ENCODE results near the gene CLEC4M.

Gene CLEC4M

DNA sequence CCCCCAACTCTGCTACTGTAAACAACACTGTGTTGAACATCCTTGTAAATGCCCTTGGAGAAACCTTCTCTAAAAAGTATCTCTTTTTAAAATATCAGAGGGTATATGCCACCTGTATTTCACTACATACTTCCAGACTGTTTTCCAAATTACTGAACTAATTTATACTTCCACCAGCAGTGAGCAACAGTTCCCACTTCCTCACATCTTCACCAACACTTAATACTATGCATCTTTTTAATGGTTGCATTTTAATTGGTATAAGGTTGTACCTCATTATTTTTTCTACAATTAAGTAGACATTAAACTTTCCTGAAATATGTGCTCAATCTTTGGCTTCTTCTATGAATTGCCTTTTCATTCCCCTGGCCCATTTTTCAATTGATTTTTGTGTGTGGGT lies 21.8 kb downstream of the CLEC4M start:
- POLR2A ChIA-PET = no interaction called here
- no peaks in the 10 kb centered on the region for H3K4me1 ChIP-seq (ENCODE audit: control insufficient read depth, insufficient read depth, low read length)
- H3K36me3 ChIP-seq (ENCODE audit: control insufficient read depth in 2 of 2, insufficient read depth in 1 of 2, low read length in 2 of 2) = no peaks in the 10 kb centered on the region
- no peak overlapping the region for H3K27ac ChIP-seq (ENCODE audit: extremely low read depth, low read depth, low read length)
- CTCF ChIA-PET = interaction anchor here (0.9 to 1.8 kb wide), 2 partner anchors 11 to 16 kb away, joined by 3 to 4 read pairs; no protein-coding TSS in a partner anchor
- TF ChIP-seq ZNF2 (tag by site-specific recombination; IDR thresholded peaks at IDR 0.05) (no peak), ZNF184 (tag by site-specific recombination; IDR thresholded peaks at IDR 0.05) (peak; percentile 97)
- H3K4me3 ChIP-seq (ENCODE audit: low read depth, low read length) = no peak overlapping the region
- H3K9me3 ChIP-seq (ENCODE audit: control insufficient read depth, insufficient read depth, low read depth, low read length) = no peaks in the 10 kb centered on the region

GRCh38 chr19:7787141-7787540 lies 24.1 kb downstream of the CLEC4M start:
- no peak overlapping the region for H3K27ac ChIP-seq (ENCODE audit: extremely low read depth, low read depth, low read length)
- ChIA-PET CTCF (interaction anchor here (0.7 kb wide), 1 partner anchor 106 kb away, joined by 4 read pairs; the partner anchor contains the start of gene TRAPPC5), POLR2A (no interaction called here)
- H3K9me3 ChIP-seq (ENCODE audit: control insufficient read depth, insufficient read depth, low read depth, low read length) = no peaks in the 10 kb centered on the region
- H3K4me3 ChIP-seq (ENCODE audit: low read depth, low read length) = no peak overlapping the region
- H3K36me3 ChIP-seq (ENCODE audit: control insufficient read depth in 2 of 2, insufficient read depth in 1 of 2, low read length in 2 of 2) = no peaks in the 10 kb centered on the region
- TF ChIP-seq ZBTB20 (tag by site-specific recombination; IDR thresholded peaks at IDR 0.05) (no peak), ZNF560 (tag by site-specific recombination; IDR thresholded peaks at IDR 0.05; ENCODE audit: borderline replicate concordance) (no peak), ZFP37 (tag by site-specific recombination; IDR thresholded peaks at IDR 0.05) (no peak), ZNF366 (tag by site-specific recombination; conservative IDR thresholded peaks at IDR 0.05) (no peak), GLI4 (tag by site-specific recombination; IDR thresholded peaks at IDR 0.05) (no peak), ZBTB48 (tag by site-specific recombination; IDR thresholded peaks at IDR 0.05) (no peak), ZNF157 (tag by site-specific recombination; IDR thresholded peaks at IDR 0.05) (no peak), ZNF10 (tag by site-specific recombination; IDR thresholded peaks at IDR 0.05) (no peak), WT1 (tag by site-specific recombination; IDR thresholded peaks at IDR 0.05) (no peak), ZNF341 (tag by site-specific recombination; IDR thresholded peaks at IDR 0.05; ENCODE audit: low read depth) (no peak), ZNF704 (tag by site-specific recombination; IDR thresholded peaks at IDR 0.05) (no peak)
- TF ChIP-seq, protein P1, sequence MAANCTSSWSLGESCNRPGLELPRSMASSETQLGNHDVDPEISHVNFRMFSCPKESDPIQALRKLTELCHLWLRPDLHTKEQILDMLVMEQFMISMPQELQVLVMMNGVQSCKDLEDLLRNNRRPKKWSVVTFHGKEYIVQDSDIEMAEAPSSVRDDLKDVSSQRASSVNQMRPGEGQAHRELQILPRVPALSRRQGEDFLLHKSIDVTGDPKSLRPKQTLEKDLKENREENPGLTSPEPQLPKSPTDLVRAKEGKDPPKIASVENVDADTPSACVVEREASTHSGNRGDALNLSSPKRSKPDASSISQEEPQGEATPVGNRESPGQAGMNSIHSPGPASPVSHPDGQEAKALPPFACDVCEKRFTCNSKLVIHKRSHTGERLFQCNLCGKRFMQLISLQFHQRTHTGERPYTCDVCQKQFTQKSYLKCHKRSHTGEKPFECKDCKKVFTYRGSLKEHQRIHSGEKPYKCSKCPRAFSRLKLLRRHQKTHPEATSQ (tag by site-specific recombination; IDR thresholded peaks at IDR 0.05) = no peak
- H3K4me1 ChIP-seq (ENCODE audit: control insufficient read depth, insufficient read depth, low read length) = no peaks in the 10 kb centered on the region

GRCh38 chr19:7787602-7788177 lies 24.6 kb downstream of the CLEC4M start:
- H3K36me3 ChIP-seq (ENCODE audit: control insufficient read depth in 2 of 2, insufficient read depth in 1 of 2, low read length in 2 of 2) = no peaks in the 10 kb centered on the region
- no peak overlapping the region for H3K27ac ChIP-seq (ENCODE audit: extremely low read depth, low read depth, low read length)
- TF ChIP-seq ZNF426 (tag by site-specific recombination; IDR thresholded peaks at IDR 0.05) (no peak), ZNF843 (tag by site-specific recombination; IDR thresholded peaks at IDR 0.05) (no peak), ZBTB49 (tag by site-specific recombination; IDR thresholded peaks at IDR 0.05; ENCODE audit: low read depth) (no peak), ZNF366 (tag by site-specific recombination; conservative IDR thresholded peaks at IDR 0.05) (no peak), MZF1 (tag by site-specific recombination; IDR thresholded peaks at IDR 0.05; ENCODE audit: borderline replicate concordance) (no peak), BCL11B (tag by site-specific recombination; IDR thresholded peaks at IDR 0.05; ENCODE audit: low read depth) (no peak), ZNF623 (tag by site-specific recombination; IDR thresholded peaks at IDR 0.05) (no peak), ZNF16 (tag by site-specific recombination; IDR thresholded peaks at IDR 0.05; ENCODE audit: low read depth) (no peak), ZNF354C (tag by site-specific recombination; IDR thresholded peaks at IDR 0.05; ENCODE audit: borderline replicate concordance, low read depth) (no peak), ZNF792 (tag by site-specific recombination; IDR thresholded peaks at IDR 0.05) (no peak), SP7 (tag by site-specific recombination; IDR thresholded peaks at IDR 0.05) (no peak)
- TF ChIP-seq, protein P2, sequence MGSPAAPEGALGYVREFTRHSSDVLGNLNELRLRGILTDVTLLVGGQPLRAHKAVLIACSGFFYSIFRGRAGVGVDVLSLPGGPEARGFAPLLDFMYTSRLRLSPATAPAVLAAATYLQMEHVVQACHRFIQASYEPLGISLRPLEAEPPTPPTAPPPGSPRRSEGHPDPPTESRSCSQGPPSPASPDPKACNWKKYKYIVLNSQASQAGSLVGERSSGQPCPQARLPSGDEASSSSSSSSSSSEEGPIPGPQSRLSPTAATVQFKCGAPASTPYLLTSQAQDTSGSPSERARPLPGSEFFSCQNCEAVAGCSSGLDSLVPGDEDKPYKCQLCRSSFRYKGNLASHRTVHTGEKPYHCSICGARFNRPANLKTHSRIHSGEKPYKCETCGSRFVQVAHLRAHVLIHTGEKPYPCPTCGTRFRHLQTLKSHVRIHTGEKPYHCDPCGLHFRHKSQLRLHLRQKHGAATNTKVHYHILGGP (tag by site-specific recombination; IDR thresholded peaks at IDR 0.05) = no peak
- no peak overlapping the region for H3K4me3 ChIP-seq (ENCODE audit: low read depth, low read length)
- ChIA-PET POLR2A (no interaction called here), CTCF (no interaction called here)
- H3K4me1 ChIP-seq (ENCODE audit: control insufficient read depth, insufficient read depth, low read length) = no peaks in the 10 kb centered on the region
- no peaks in the 10 kb centered on the region for H3K9me3 ChIP-seq (ENCODE audit: control insufficient read depth, insufficient read depth, low read depth, low read length)

Data from HEK293 (cell line).